ENCODE measurements around the gene LCE7A.

The LCE7A gene

GRCh38 chr1:152858062-152858461 is 1.7 kb upstream of the LCE7A start:
- 50 to 63% methylated on average over 1 of the region's 1 CpG for WGBS, 2 experiments
- peaks cover 9% of the 10 kb centered on the region for H3K9me3 ChIP-seq (ENCODE audit: control insufficient read depth, low read length)

GRCh38 chr1:152860129-152860528 is 333 bp downstream of the LCE7A start:
- H3K4me1 ChIP-seq (ENCODE audit: control insufficient read depth, insufficient read depth, low read length): no peaks in the 10 kb centered on the region
- H3K27ac ChIP-seq (ENCODE audit: insufficient read depth, low read depth, low read length, poor library complexity, severe bottlenecking): no peak overlapping the region
- H3K4me3 ChIP-seq (ENCODE audit: insufficient read depth, low read depth, low read length): no peak overlapping the region
- H3K36me3 ChIP-seq (ENCODE audit: control insufficient read depth, insufficient read depth, low read length): no peaks in the 10 kb centered on the region
- WGBS, 2 experiments: 62 to 64% methylated on average over 3 of the region's 3 CpGs
- no peaks in the 10 kb centered on the region for H3K27me3 ChIP-seq (ENCODE audit: control insufficient read depth, insufficient read depth, low read length, poor library complexity, severe bottlenecking)
- H3K9me3 ChIP-seq (ENCODE audit: control insufficient read depth, low read length): peaks cover 10% of the 10 kb centered on the region

More at GRCh38 chr1:152858062-152858461, 1.7 kb upstream of the LCE7A start:
- Histone ChIP-seq H3K4me1 (ENCODE audit: control insufficient read depth, insufficient read depth, low read length) (no peaks in the 10 kb centered on the region), H3K4me3 (ENCODE audit: insufficient read depth, low read depth, low read length) (no peak overlapping the region), H3K27ac (ENCODE audit: insufficient read depth, low read depth, low read length, poor library complexity, severe bottlenecking) (no peak overlapping the region), H3K36me3 (ENCODE audit: control insufficient read depth, insufficient read depth, low read length) (no peaks in the 10 kb centered on the region), H3K27me3 (ENCODE audit: control insufficient read depth, insufficient read depth, low read length, poor library complexity, severe bottlenecking) (no peaks in the 10 kb centered on the region)

DNA sequence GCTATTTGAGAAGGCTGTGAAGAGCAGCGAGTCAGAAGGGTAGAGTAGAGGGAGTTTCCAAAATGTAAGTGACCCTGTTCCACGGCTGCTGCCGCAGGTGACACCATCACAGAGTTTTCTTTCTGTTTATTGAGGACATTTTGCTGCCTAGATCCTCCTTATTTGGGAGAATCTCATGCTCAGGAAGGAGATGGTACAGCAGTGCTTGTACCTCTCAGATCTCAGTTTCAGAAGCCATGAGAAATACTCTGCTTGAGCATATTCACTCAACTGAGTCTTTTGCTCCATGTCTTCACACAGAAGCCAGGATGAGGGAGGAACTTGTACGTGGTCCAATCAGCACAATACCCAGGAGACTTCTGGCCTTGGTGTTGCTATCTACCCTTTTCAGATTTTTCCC is 1.6 kb downstream of the LCE7A start:
- H3K27ac ChIP-seq (ENCODE audit: insufficient read depth, low read depth, low read length, poor library complexity, severe bottlenecking): no peak overlapping the region
- H3K27me3 ChIP-seq (ENCODE audit: control insufficient read depth, insufficient read depth, low read length, poor library complexity, severe bottlenecking): no peaks in the 10 kb centered on the region
- no peaks in the 10 kb centered on the region for H3K36me3 ChIP-seq (ENCODE audit: control insufficient read depth, insufficient read depth, low read length)
- H3K4me1 ChIP-seq (ENCODE audit: control insufficient read depth, insufficient read depth, low read length): no peaks in the 10 kb centered on the region
- peaks cover 15% of the 10 kb centered on the region for H3K9me3 ChIP-seq (ENCODE audit: control insufficient read depth, low read length)
- H3K4me3 ChIP-seq (ENCODE audit: insufficient read depth, low read depth, low read length): no peak overlapping the region
- 51 to 56% methylated on average over 4 of the region's 4 CpGs for WGBS, 2 experiments

GRCh38 chr1:152864443-152864842 is 4.6 kb downstream of the LCE7A start:
- no peaks in the 10 kb centered on the region for H3K36me3 ChIP-seq (ENCODE audit: control insufficient read depth, insufficient read depth, low read length)
- no peak overlapping the region for H3K4me3 ChIP-seq (ENCODE audit: insufficient read depth, low read depth, low read length)
- peaks cover 6% of the 10 kb centered on the region for H3K9me3 ChIP-seq (ENCODE audit: control insufficient read depth, low read length)
- no peaks in the 10 kb centered on the region for H3K27me3 ChIP-seq (ENCODE audit: control insufficient read depth, insufficient read depth, low read length, poor library complexity, severe bottlenecking)
- no peaks in the 10 kb centered on the region for H3K4me1 ChIP-seq (ENCODE audit: control insufficient read depth, insufficient read depth, low read length)
- no peak overlapping the region for H3K27ac ChIP-seq (ENCODE audit: insufficient read depth, low read depth, low read length, poor library complexity, severe bottlenecking)

GRCh38 chr1:152866321-152866720 is 6.5 kb downstream of the LCE7A start:
- no peak overlapping the region for H3K4me3 ChIP-seq (ENCODE audit: insufficient read depth, low read depth, low read length)
- 68 to 69% methylated on average over 2 of the region's 2 CpGs for WGBS, 2 experiments
- no peak overlapping the region for H3K27ac ChIP-seq (ENCODE audit: insufficient read depth, low read depth, low read length, poor library complexity, severe bottlenecking)
- H3K36me3 ChIP-seq (ENCODE audit: control insufficient read depth, insufficient read depth, low read length): no peaks in the 10 kb centered on the region
- H3K9me3 ChIP-seq (ENCODE audit: control insufficient read depth, low read length): peaks cover 6% of the 10 kb centered on the region
- no peaks in the 10 kb centered on the region for H3K27me3 ChIP-seq (ENCODE audit: control insufficient read depth, insufficient read depth, low read length, poor library complexity, severe bottlenecking)
- no peaks in the 10 kb centered on the region for H3K4me1 ChIP-seq (ENCODE audit: control insufficient read depth, insufficient read depth, low read length)

GRCh38 chr1:152869808-152870419 is 10.1 kb downstream of the LCE7A start:
- no peaks in the 10 kb centered on the region for H3K4me1 ChIP-seq (ENCODE audit: control insufficient read depth, insufficient read depth, low read length)
- 37 to 41% methylated on average over 9 of the region's 9 CpGs for WGBS, 2 experiments
- H3K36me3 ChIP-seq (ENCODE audit: control insufficient read depth, insufficient read depth, low read length): no peaks in the 10 kb centered on the region
- peaks cover 6% of the 10 kb centered on the region for H3K9me3 ChIP-seq (ENCODE audit: control insufficient read depth, low read length)
- H3K27me3 ChIP-seq (ENCODE audit: control insufficient read depth, insufficient read depth, low read length, poor library complexity, severe bottlenecking): no peaks in the 10 kb centered on the region
- no peak overlapping the region for H3K4me3 ChIP-seq (ENCODE audit: insufficient read depth, low read depth, low read length)
- no peak overlapping the region for H3K27ac ChIP-seq (ENCODE audit: insufficient read depth, low read depth, low read length, poor library complexity, severe bottlenecking)

- no peaks in the 10 kb centered on the region for H3K9me3 ChIP-seq (ENCODE audit: control insufficient read depth, low read length)
- no peaks in the 10 kb centered on the region for H3K36me3 ChIP-seq (ENCODE audit: control insufficient read depth, insufficient read depth, low read length)
These were observed 11.3 kb downstream of the LCE7A start for GRCh38 chr1:152870831-152871730.

GRCh38 chr1:152871731-152872126 is 11.9 kb downstream of the LCE7A start:
- Histone ChIP-seq H3K4me3 (ENCODE audit: insufficient read depth, low read depth, low read length) (no peak overlapping the region), H3K27me3 (ENCODE audit: control insufficient read depth, insufficient read depth, low read length, poor library complexity, severe bottlenecking) (no peaks in the 10 kb centered on the region), H3K4me1 (ENCODE audit: control insufficient read depth, insufficient read depth, low read length) (no peaks in the 10 kb centered on the region), H3K36me3 (ENCODE audit: control insufficient read depth, insufficient read depth, low read length) (no peaks in the 10 kb centered on the region), H3K9me3 (ENCODE audit: control insufficient read depth, low read length) (no peaks in the 10 kb centered on the region), H3K27ac (ENCODE audit: insufficient read depth, low read depth, low read length, poor library complexity, severe bottlenecking) (no peak overlapping the region)
- WGBS, 2 experiments: 85 to 86% methylated on average over 6 of the region's 6 CpGs

More at GRCh38 chr1:152870831-152871730, 11.3 kb downstream of the LCE7A start:
- no peak overlapping the region for H3K4me3 ChIP-seq (ENCODE audit: insufficient read depth, low read depth, low read length)
- H3K27me3 ChIP-seq (ENCODE audit: control insufficient read depth, insufficient read depth, low read length, poor library complexity, severe bottlenecking): no peaks in the 10 kb centered on the region
- WGBS, 2 experiments: 59% methylated on average over 16 of the region's 17 CpGs
- no peaks in the 10 kb centered on the region for H3K4me1 ChIP-seq (ENCODE audit: control insufficient read depth, insufficient read depth, low read length)
- H3K27ac ChIP-seq (ENCODE audit: insufficient read depth, low read depth, low read length, poor library complexity, severe bottlenecking): no peak overlapping the region

DNA sequence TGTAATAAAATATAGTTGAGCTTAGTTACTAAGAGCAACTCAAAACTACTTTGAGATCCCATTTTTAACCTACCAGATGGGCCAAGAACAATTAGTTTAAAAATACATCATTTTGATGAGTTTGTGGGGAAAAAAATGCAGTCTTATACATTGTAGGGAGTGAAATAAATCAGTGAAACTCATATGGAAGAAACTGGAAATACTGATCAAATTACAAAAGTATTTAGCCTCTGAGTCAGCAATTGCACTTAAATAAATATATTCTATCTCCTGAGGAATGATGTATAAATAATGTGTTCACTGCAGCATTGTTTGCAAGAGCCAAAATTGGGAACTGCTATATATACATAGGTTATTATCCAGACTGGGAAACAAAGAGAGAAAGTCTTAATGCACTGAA is 13.7 kb downstream of the LCE7A start:
- Histone ChIP-seq H3K27ac (ENCODE audit: insufficient read depth, low read depth, low read length, poor library complexity, severe bottlenecking) (no peak overlapping the region), H3K4me1 (ENCODE audit: control insufficient read depth, insufficient read depth, low read length) (no peaks in the 10 kb centered on the region), H3K9me3 (ENCODE audit: control insufficient read depth, low read length) (no peaks in the 10 kb centered on the region), H3K27me3 (ENCODE audit: control insufficient read depth, insufficient read depth, low read length, poor library complexity, severe bottlenecking) (no peaks in the 10 kb centered on the region), H3K36me3 (ENCODE audit: control insufficient read depth, insufficient read depth, low read length) (no peaks in the 10 kb centered on the region), H3K4me3 (ENCODE audit: insufficient read depth, low read depth, low read length) (no peak overlapping the region)

DNA sequence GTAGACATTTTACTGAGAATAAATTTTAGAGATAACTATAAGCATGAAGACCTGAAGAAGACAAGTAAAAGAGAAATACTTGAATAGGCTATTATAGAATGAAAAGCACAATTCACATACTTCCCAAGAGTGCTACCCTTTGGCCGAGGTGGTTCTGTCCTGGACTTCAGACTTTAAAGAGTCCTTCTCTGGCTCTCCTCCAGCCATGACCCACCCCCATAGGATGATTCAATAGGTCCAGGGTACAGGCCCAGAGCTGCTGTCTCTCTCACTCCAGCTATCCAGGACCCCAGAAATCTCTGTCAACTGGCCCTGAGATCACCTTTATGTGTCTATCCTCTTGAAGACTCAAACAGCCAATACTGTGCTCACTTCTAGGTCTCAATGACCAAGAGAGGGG is 17.0 kb downstream of the LCE7A start:
- Histone ChIP-seq H3K9me3 (ENCODE audit: control insufficient read depth, low read length) (no peaks in the 10 kb centered on the region), H3K4me3 (ENCODE audit: insufficient read depth, low read depth, low read length) (no peak overlapping the region), H3K4me1 (ENCODE audit: control insufficient read depth, insufficient read depth, low read length) (no peaks in the 10 kb centered on the region), H3K36me3 (ENCODE audit: control insufficient read depth, insufficient read depth, low read length) (no peaks in the 10 kb centered on the region), H3K27me3 (ENCODE audit: control insufficient read depth, insufficient read depth, low read length, poor library complexity, severe bottlenecking) (no peaks in the 10 kb centered on the region), H3K27ac (ENCODE audit: insufficient read depth, low read depth, low read length, poor library complexity, severe bottlenecking) (no peak overlapping the region)
- WGBS, 2 experiments: 75 to 79% methylated on average over 1 of the region's 1 CpG
